ENCODE data around the gene THOC2.

- TF ChIP-seq EP300 (IDR thresholded peaks at IDR 0.05): no peak
- no peak for TF ChIP-seq POLR2A (IDR thresholded peaks at IDR 0.05)
- TF ChIP-seq, protein P1, sequence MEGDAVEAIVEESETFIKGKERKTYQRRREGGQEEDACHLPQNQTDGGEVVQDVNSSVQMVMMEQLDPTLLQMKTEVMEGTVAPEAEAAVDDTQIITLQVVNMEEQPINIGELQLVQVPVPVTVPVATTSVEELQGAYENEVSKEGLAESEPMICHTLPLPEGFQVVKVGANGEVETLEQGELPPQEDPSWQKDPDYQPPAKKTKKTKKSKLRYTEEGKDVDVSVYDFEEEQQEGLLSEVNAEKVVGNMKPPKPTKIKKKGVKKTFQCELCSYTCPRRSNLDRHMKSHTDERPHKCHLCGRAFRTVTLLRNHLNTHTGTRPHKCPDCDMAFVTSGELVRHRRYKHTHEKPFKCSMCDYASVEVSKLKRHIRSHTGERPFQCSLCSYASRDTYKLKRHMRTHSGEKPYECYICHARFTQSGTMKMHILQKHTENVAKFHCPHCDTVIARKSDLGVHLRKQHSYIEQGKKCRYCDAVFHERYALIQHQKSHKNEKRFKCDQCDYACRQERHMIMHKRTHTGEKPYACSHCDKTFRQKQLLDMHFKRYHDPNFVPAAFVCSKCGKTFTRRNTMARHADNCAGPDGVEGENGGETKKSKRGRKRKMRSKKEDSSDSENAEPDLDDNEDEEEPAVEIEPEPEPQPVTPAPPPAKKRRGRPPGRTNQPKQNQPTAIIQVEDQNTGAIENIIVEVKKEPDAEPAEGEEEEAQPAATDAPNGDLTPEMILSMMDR (IDR thresholded peaks at IDR 0.05): no peak
- TF ChIP-seq POLR2AphosphoS5 (IDR thresholded peaks at IDR 0.05): no peak
These were observed 50.7 kb downstream of the THOC2 start for GRCh38 chrX:123682186-123682585.
